ENCODE measurements around the gene MINDY2. TPM values are rescaled to one million over a fixed set of nuclear protein-coding genes. Genes with fewer than 3 reads are reported as not detected.

MINDY2 gene
- total and polyA plus RNA-seq, 10 of the 15 experiments (the other 5 are each of a cell fraction or from before 2014, with no cell fraction given), result 0.73 to 9.4 (median 3.3) TPM

GRCh38 chr15:58764468-58764867 is 6.6 kb upstream of the MINDY2 start:
- no peak for ATAC-seq
- in situ Hi-C loops (cut with MboI) (no loop called here), intact Hi-C loops (cut with micrococcal nuclease; ENCODE audit: unreplicated experiment) (no loop called here)
- ChIA-PET RAD21 (ENCODE audit: unreplicated experiment) (no interaction called here), SMC1A (ENCODE audit: uncharacterized antibody, unreplicated experiment) (interaction anchor here (0.8 kb wide), 1 partner anchor 536 kb away, joined by 3 read pairs; no protein-coding TSS in a partner anchor), CTCF (no interaction called here), POLR2A (interaction anchor here (0.6 kb wide), 1 partner anchor 620 kb away, joined by 5 read pairs; no protein-coding TSS in a partner anchor)
- H2AFZ ChIP-seq (ENCODE audit: control insufficient read depth, low read depth, low read length), result no peak overlapping the region
- H3K9ac ChIP-seq (ENCODE audit: control insufficient read depth, insufficient read depth, low read length), result no peak overlapping the region
- no peak for DNase-seq (ENCODE audit: low read depth, low spot score)
- H3K4me2 ChIP-seq (ENCODE audit: control insufficient read depth, insufficient read depth), result no peak overlapping the region
- no peak overlapping the region for H3K27ac ChIP-seq (ENCODE audit: control insufficient read depth, insufficient read depth)
- no peak for TF ChIP-seq STAT1 (conservative IDR thresholded peaks at IDR 0.05)
- no peak for TF ChIP-seq SUPT20H (IDR thresholded peaks at IDR 0.05; ENCODE audit: borderline replicate concordance, control insufficient read depth, low read depth, low read length)
- TF ChIP-seq SMC3 (IDR thresholded peaks at IDR 0.05; ENCODE audit: borderline replicate concordance, low read length), result no peak
- TF ChIP-seq SRF (IDR thresholded peaks at IDR 0.05; ENCODE audit: low read depth in 2 of 2, low read length in 2 of 2), result no peak
- TF ChIP-seq PAX8 (IDR thresholded peaks at IDR 0.05), result no peak
- no peak for TF ChIP-seq RAD51 (IDR thresholded peaks at IDR 0.05)
- TF ChIP-seq MYC (IDR thresholded peaks at IDR 0.05; ENCODE audit: insufficient read depth, insufficient read length, insufficient replicate concordance, low read length, severe bottlenecking), result no peak
- TF ChIP-seq SREBF2 (IDR thresholded peaks at IDR 0.05; ENCODE audit: low read length), result no peak
- TF ChIP-seq SUZ12 (IDR thresholded peaks at IDR 0.05; ENCODE audit: unreplicated experiment), result no peak
- TF ChIP-seq MTA2 (IDR thresholded peaks at IDR 0.05; ENCODE audit: low read depth), result no peak
- no peak for TF ChIP-seq CREM (IDR thresholded peaks at IDR 0.05; ENCODE audit: low read depth)
- no peak for TF ChIP-seq MLLT1 (IDR thresholded peaks at IDR 0.05)
- no peak for TF ChIP-seq SREBF1 (IDR thresholded peaks at IDR 0.05; ENCODE audit: low read length)
- no peak for TF ChIP-seq RELA (IDR thresholded peaks at IDR 0.05; ENCODE audit: borderline replicate concordance, partially characterized antibody)
- TF ChIP-seq ZBTB40 (IDR thresholded peaks at IDR 0.05; ENCODE audit: borderline replicate concordance), result no peak
- TF ChIP-seq PML (IDR thresholded peaks at IDR 0.05; ENCODE audit: low read length), result no peak
- no peak for TF ChIP-seq BCL3 (IDR thresholded peaks at IDR 0.05; ENCODE audit: borderline replicate concordance, insufficient read depth, low read depth, low read length, poor library complexity, severe bottlenecking)
- TF ChIP-seq STAT3 (IDR thresholded peaks at IDR 0.05; ENCODE audit: low read depth, low read length), result no peak
- no peak for TF ChIP-seq CBFB (IDR thresholded peaks at IDR 0.05; ENCODE audit: low read depth)
- H3K79me2 ChIP-seq (ENCODE audit: control insufficient read depth, insufficient read depth, low read length), result no peaks in the 10 kb centered on the region
- FAIRE-seq, result no peak
- BruUV-seq (replicated peaks), result no TSS peak
- no peaks in the 10 kb centered on the region for H3K36me3 ChIP-seq (ENCODE audit: control insufficient read depth in 2 of 2, insufficient read depth in 2 of 2, low read length in 1 of 2)
- no peaks in the 10 kb centered on the region for H3K27me3 ChIP-seq (replicated peaks in 1 of 2; ENCODE audit: control insufficient read depth in 2 of 2, insufficient read depth in 2 of 2, low read length in 1 of 2)
- H3K4me1 ChIP-seq (ENCODE audit: control insufficient read depth, insufficient read depth, low read length), result no peaks in the 10 kb centered on the region
- no peaks in the 10 kb centered on the region for H4K20me1 ChIP-seq (ENCODE audit: control insufficient read depth, insufficient read depth)
- 50% methylated on average over 5 of the region's 5 CpGs for WGBS (ENCODE audit: insufficient coverage, insufficient replicate concordance, low lambda C conversion rate, missing lambda C conversion rate)
- H3K9me3 ChIP-seq (replicated peaks; ENCODE audit: control insufficient read depth, insufficient read depth, low read length), result peaks cover 3% of the 10 kb centered on the region; the same call in 2 of the 3 replicates
- H3K4me3 ChIP-seq, result no peak overlapping the region

Measured in GM12878 (cell line).